NCI-H82 (cell line): ENCODE measurements around the gene BLZF1.
"Not testable (repeated sequence)": the region's sequence is repeated elsewhere in the genome, so short reads cannot be mapped to it uniquely, and the experiment has no call there.

ENCODE experiments used
- DNase-seq: peaks from one replicate; lab custom pipeline; 2025; lab: John Stamatoyannopoulos, UW

The BLZF1 gene

DNA sequence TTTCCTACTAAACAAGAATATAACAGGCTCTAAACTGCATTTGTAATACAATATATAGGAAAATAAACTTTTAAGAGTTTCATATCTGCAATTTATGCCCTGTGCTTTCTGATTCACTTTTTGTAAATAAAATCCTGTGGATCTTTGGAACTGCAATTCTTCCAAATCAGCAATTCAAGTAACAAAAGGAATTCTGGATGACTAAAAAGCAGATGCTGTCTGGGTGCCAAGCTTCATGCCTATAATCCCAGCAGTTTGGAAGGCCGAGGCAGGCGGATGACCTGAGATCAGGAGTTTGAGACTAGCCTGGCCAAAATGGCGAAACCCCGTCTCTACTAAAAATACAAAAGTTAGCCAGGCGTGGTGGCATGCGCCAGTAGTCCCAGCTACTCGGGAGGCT lies 6.7 kb upstream of the BLZF1 start:
- no peak for DNase-seq

- no peak for DNase-seq
Measured at GRCh38 chr1:169363046-169363730, 4.8 kb upstream of the BLZF1 start.

- DNase-seq = no peak
Measured at GRCh38 chr1:169364948-169365347, 3.0 kb upstream of the BLZF1 start.

GRCh38 chr1:169367096-169367685 lies 804 bp upstream of the BLZF1 start:
- peak; percentile 62 for DNase-seq

DNA sequence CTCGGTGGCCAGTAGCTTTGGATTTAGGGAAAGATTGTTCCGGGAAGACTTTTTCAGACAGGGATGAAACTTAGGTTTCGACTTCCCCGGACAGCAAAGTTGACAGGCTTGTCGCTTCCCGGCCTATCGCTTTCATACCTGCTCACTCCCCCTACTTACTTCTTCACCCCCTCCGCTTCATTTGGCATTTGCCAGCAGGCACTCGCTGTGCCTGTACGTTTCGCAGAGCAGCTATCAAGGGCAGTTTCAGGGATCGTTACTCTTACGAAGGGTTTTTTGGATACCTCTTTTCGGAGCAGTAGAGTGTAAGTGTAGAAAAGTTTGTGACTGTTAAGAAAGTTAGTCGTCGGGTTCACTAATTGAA lies 393 bp downstream of the BLZF1 start:
- peak; percentile 50 for DNase-seq

DNA sequence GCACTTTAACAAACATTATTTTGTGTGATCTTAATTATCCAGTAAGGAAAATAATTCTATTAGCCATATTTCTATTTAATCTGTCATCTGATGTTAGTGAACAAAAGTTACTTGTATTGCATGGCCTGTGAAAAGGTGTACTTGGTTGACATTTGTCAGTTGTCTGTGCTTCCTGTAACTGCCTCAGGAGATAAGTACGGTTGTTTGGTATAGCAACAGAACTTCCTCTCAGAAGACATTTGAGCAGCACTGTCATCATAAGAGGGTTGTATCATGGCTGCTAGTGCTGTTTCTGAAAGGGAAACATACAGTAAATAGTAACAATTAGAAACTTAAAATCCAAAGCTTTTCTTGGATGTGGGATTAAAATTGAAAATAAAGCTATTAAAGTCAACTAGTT lies 3.4 kb downstream of the BLZF1 start:
- DNase-seq = no peak

GRCh38 chr1:169381162-169381561 lies 13.2 kb downstream of the BLZF1 start:
- no peak for DNase-seq

GRCh38 chr1:169383449-169383848 lies 15.5 kb downstream of the BLZF1 start:
- no peak for DNase-seq

DNA sequence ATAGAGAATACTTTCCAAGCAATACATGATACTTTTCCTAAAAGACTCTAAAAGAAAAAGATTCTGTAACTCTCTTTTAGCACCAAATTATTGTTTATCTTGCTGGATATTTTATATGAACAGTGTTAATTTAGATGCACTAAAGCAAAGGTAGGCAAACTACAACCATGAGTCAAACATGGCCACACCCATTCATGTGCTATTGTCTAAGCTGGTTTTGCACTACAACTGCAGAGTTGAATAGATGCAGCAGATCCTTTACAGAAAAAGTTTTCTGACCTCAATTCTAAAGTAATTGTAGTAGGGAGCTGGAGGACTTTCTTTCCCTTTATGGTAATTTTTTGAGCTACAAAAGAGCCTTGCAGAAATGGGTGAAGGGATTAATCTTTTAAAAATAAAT lies 19.4 kb downstream of the BLZF1 start:
- DNase-seq = no peak

DNA sequence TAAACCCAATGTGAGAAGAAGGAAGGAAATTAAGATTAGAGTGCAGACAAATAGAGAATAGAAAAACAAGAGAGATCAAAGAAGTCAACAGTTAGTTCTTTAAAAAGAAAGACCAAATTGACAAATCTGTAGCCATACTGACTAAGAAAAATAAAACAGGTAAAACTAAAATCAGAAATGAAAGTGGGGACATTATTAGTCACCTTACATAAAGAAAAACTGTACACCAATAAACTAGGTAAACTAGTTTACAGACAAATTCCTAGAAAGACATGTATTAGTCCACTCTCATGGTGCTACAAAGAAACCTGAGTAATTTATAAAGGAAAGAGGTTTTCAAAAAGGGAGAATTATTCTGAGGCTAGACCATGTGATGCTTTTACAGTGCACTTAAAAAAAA lies 22.3 kb downstream of the BLZF1 start:
- no peak for DNase-seq

GRCh38 chr1:169392406-169392805 lies 24.4 kb downstream of the BLZF1 start:
- DNase-seq = no peak

DNA sequence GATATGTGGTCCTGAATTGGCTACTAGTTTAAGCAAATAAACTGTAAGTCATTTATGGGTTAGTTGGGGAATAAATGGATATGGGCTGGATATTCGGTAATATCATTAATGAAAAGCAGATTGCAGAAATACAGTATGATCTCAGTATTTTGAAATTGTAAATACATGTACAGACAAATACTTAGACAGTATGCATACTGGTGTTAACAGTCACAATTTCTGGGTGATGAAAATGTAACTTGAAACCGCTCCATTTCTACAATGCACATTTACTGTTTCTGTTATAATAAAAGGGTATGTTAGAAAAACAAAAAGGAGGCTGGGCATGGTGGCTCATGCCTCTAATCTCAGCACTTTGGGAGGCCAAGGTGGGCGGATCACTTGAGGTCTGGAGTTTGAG lies 28.0 kb downstream of the BLZF1 start:
- DNase-seq = no peak

DNA sequence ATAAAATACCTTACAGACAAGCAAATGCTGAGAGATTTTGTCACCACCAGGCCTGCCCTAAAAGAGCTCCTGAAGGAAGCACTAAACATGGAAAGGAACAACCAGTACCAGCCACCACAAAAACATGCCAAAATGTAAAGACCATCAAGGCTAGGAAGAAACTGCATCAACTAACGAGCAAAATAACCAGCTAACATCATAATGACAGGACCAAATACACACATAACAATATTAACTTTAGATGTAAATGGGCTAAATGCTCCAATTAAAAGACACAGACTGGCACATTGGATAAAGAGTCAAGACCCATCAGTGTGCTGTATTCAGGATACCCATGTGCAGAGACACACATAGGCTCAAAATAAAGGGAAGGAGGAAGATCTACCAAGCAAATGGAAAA lies 34.6 kb downstream of the BLZF1 start:
- not testable (repeated sequence) for DNase-seq

DNA sequence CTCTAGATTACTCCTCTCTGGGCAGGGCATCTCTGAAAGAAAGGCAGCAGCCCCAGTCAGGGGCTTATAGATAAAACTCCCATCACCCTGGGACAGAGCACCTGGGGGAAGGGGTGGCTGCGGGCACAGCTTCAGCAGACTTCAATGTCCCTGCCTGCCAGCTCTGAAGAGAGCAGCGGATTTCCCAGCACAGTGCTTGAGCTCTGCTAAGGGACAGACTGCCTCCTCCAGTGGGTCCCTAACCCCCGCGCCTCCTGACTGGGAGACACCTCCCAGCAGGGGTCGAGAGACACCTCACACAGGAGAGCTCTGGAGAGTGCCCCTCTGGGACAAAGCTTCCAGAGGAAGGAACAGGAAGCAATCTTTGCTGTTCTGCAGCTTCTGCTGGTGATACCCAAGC lies 40.3 kb downstream of the BLZF1 start:
- DNase-seq = not testable (repeated sequence)

- DNase-seq = no peak
Measured at GRCh38 chr1:169414952-169415351, 47.0 kb downstream of the BLZF1 start.

- no peak for DNase-seq
Measured at GRCh38 chr1:169421309-169421708, 53.3 kb downstream of the BLZF1 start.

DNA sequence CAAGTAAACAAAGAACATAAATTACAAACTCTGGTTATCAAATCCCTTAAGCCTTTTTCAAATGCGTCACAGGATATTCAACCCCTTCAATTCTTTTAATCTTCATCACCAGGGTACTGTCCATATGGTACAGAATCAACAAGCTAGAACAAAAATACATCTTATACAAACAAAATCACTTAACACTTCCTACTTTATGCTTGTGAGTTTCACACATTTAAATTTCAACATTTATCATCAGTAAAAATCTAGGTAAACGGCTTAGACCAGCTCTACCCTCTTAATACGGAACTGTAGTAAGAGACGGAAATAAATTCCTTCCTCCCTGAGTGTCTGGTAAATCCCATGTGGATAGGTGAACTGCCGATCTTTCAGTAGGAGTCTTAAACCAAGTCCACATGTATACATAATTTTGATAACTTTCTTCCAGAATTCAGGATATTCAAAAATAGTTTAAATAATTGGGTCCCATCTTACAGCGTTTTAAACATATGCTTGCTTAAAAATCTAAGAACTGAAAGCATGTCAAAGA lies 58.2 kb downstream of the BLZF1 start:
- peak; percentile 91 for DNase-seq

DNA sequence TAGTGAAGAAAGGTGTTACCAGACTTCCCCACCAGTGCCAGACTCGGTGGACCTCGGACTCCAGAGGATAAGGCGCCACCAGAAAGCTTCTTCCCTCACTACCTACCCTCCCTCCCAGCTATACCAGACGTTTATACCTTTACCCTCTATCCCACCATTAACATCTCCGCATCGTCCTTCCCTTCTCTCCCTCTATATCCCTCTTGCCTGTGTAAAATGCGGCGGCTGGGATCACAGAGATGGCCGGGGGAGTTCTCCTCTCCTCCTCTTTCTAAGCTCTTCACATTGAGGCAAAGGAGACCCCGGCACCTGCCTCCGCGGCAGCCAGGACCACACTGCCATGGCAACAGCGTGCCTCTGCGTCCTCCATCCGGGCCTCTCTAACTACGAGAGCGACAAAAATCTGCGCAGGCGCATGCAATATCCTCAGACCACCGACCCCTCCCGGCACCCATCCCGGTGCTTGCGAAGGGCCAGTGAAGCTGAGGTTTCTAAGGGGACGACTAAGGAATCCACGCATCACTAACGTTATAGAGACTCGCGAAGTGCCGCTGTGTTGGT lies 59.2 kb downstream of the BLZF1 start, which contains the start of gene CCDC181:
Gene CCDC181, minus strand, starts transcription at position 394 of the 561 bp plus-strand sequence. CDS start 2,547 bp downstream, outside the sequence.
- peak; percentile 95 for DNase-seq
